Osteocyte (in vitro differentiated cells): ENCODE results near the gene GFOD2. TPM values are rescaled to one million over a fixed set of nuclear protein-coding genes. Genes with fewer than 3 reads are reported as not detected.

Experiments used
- DNase-seq: peaks from one replicate; pipeline ENCODE4 v3.0.0; 2021; ENCODE audit warnings: mixed read lengths; ENCODE audit not compliant: unreplicated experiment; ENCODE audit errors: extremely low spot score
- H3K27ac Mint-ChIP-seq: one replicate; pipeline ENCODE4 v1.8.0; 2021; ENCODE audit warnings: mild to moderate bottlenecking, mixed read lengths; ENCODE audit not compliant: unreplicated experiment
- H3K27me3 Mint-ChIP-seq: one replicate; pipeline ENCODE4 v1.8.0; 2021; ENCODE audit warnings: mixed read lengths; ENCODE audit not compliant: unreplicated experiment
- H3K36me3 Mint-ChIP-seq: one replicate; pipeline ENCODE4 v1.8.0; 2021; ENCODE audit warnings: mixed read lengths; ENCODE audit not compliant: unreplicated experiment
- H3K4me1 Mint-ChIP-seq: one replicate; pipeline ENCODE4 v1.8.0; 2021; ENCODE audit warnings: mixed read lengths; ENCODE audit not compliant: unreplicated experiment
- H3K4me3 Mint-ChIP-seq: one replicate; pipeline ENCODE4 v1.8.0; 2021; ENCODE audit warnings: mild to moderate bottlenecking, moderate library complexity, mixed read lengths; ENCODE audit not compliant: unreplicated experiment
- H3K9me3 Mint-ChIP-seq: one replicate; pipeline ENCODE4 v1.8.0; 2021; ENCODE audit warnings: mixed read lengths; ENCODE audit not compliant: unreplicated experiment
- CTCF ChIP-seq: fragments of 200-600 bp; sonication (generic); IDR thresholded peaks from 2 replicates; pipeline ENCODE4 v1.5.0; 2021; ENCODE audit warnings: antibody characterized with exemption, mild to moderate bottlenecking, moderate library complexity
- total RNA-seq: library from RNA; stranded (reverse); gene quantifications from 2 replicates; pipeline ENCODE4 v1.2.1, GENCODE V29; 2021

Gene GFOD2
- total RNA-seq, 1 donor from 2014 or later, result 22.2 TPM

- peaks cover 6% of the 10 kb centered on the region for H3K36me3 Mint-ChIP-seq
- H3K4me1 Mint-ChIP-seq, result peaks cover 20% of the 10 kb centered on the region
- no peaks in the 10 kb centered on the region for H3K9me3 Mint-ChIP-seq
- peak within 1 kb of the TSS; percentile 87 for H3K4me3 Mint-ChIP-seq
- H3K27ac Mint-ChIP-seq, result peak within 1 kb of the TSS; percentile 97
- DNase-seq, result peak; percentile 97
- no peaks in the 10 kb centered on the region for H3K27me3 Mint-ChIP-seq
- no peak for TF ChIP-seq CTCF
Observed at GRCh38 chr16:67660564-67661028, 58.5 kb downstream of the GFOD2 start, which contains the start of gene PARD6A. Gene PARD6A, plus strand, starts transcription at chr16:67660960. Its CDS starts 79 bp downstream, at chr16:67661039.

GRCh38 chr16:67659675-67660563 is 59.2 kb downstream of the GFOD2 start, which contains the start of gene ACD:
Gene ACD, minus strand, starts transcription at chr16:67660260. Its CDS starts 40 bp downstream, at chr16:67660220.
- Mint-ChIP-seq H3K4me3 (peak within 1 kb of the TSS; percentile 87), H3K9me3 (no peaks in the 10 kb centered on the region), H3K36me3 (peaks cover 4% of the 10 kb centered on the region), H3K27me3 (no peaks in the 10 kb centered on the region), H3K4me1 (peaks cover 15% of the 10 kb centered on the region), H3K27ac (peak within 1 kb of the TSS; percentile 97)
- TF ChIP-seq CTCF, result no peak
- peak; percentile 98 for DNase-seq

GRCh38 chr16:67658849-67659674 is 60.1 kb downstream of the GFOD2 start:
- no peaks in the 10 kb centered on the region for H3K9me3 Mint-ChIP-seq
- peak overlapping the region; percentile 87 for H3K4me3 Mint-ChIP-seq
- no peak for DNase-seq
- H3K27ac Mint-ChIP-seq, result peak overlapping the region; percentile 23
- no peaks in the 10 kb centered on the region for H3K27me3 Mint-ChIP-seq
- peaks cover 15% of the 10 kb centered on the region for H3K4me1 Mint-ChIP-seq
- H3K36me3 Mint-ChIP-seq, result no peaks in the 10 kb centered on the region
- no peak for TF ChIP-seq CTCF

- Mint-ChIP-seq H3K36me3 (no peaks in the 10 kb centered on the region), H3K4me3 (no peak overlapping the region), H3K27ac (no peak overlapping the region), H3K9me3 (no peaks in the 10 kb centered on the region), H3K4me1 (peaks cover 18% of the 10 kb centered on the region), H3K27me3 (no peaks in the 10 kb centered on the region)
- no peak for DNase-seq
- no peak for TF ChIP-seq CTCF
Observed at GRCh38 chr16:67657751-67658518, 61.2 kb downstream of the GFOD2 start.
